Activated CD4-positive, alpha-beta T cell treated with anti-CD3 and anti-CD28 coated beads, Interleukin-2, amount 50 U/mL, for 4 hours (primary cell): ENCODE results near the gene C5orf34.
"Not testable (repeated sequence)": the region's sequence is repeated elsewhere in the genome, so short reads cannot be mapped to it uniquely, and the experiment has no call there.

Experiments
- DNase-seq, 2 experiments: peaks; one replicate each; pipeline ENCODE4 v3.0.0-alpha.2; 2020

The C5orf34 gene

DNA sequence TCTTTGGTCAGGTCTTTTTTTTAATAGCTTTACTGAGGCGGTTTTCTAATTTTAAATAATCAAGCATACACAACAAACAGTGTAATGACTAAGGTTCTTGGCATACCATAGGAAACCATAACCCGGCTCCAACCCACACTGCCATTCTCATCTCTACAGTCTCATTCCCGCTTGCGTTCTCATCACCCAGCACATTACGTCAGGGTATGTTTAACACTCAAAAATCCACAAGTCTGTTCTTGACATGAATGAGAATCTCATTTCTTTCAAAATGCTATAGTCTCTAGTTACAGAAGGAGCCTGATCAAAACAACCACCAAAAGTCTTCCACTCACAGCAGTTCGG, 505 bp downstream of the C5orf34 start:
- DNase-seq, result peak in 1 of 2 experiments; percentile 21

- no peak for DNase-seq
Measured at GRCh38 chr5:43514025-43514424, 923 bp downstream of the C5orf34 start.

DNA sequence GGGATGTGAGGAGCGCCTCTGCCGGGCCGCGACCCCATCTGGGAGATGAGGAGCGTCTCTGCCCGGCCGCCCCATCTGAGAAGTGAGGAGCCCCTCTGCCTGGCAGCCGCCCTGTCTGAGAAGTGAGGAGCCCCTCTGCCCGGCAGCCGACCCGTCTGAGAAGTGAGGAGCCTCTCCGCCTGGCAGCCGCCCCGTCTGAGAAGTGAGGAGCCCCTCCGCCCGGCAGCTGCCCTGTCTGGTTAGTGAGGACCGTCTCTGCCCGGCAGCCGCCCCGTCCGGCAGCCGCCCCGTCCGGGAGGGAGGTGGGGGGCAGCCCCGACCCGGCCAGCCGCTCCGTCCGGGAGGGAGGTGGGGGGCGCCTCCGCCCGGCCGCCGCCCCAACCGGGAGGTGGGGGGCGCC, 3.9 kb downstream of the C5orf34 start:
- DNase-seq, result not testable (repeated sequence)

GRCh38 chr5:43498581-43498980, 16.4 kb downstream of the C5orf34 start:
- no peak for DNase-seq

DNA sequence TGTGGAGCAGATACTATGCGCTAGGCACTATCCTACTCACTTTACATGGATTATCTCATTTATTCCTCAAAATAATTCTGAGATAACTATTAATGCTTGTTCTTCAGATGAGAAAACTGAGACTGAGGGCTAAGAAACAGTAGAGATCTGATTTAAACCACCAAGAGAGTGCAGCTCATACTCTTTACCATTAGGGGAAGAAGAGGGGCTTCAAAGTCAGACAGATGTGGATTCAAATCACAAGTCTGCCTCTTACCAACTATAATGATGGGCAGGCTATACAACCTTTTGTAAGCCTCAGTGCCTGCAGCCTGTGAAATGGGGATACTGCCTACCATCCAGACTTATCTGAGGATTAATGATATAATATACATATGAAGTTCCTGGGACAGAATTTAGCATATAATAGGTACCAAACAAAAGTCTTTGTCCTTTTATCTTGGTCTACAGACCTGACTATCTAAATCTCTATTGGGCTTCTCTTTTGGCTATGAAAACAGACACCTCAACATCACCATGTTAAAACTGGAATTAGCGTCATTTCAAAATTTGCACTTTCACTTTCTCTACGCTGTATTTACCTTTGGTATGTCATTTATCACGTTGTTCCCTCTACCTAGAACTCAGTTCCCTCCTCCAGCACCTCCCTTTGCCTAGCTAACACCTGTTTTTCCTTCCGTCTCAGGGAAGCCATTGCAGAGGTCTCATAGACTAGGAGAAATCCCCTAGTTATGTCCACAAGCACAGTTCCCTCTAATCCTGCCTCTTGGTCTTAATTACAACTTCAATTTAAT, 17.4 kb downstream of the C5orf34 start:
- no peak for DNase-seq

DNA sequence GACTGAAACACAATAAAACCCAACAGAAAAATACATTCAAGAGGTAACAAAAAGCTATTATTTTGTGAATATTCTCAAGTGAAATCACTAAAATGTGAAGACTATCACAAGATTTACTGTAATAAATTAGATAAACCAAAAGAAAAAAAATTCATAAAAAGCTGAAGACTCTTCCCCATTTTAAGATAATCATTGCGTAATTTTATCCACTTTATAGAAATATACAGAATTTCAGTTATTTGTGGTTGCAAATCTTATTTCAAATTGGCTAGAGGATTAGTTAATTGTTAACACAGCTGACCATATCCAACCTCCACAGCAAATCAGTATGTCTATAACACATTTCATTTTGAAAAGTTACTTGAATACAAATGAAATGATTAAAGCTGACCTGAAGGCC, 23.6 kb downstream of the C5orf34 start:
- no peak for DNase-seq

- no peak for DNase-seq
Measured at GRCh38 chr5:43486353-43486752, 28.6 kb downstream of the C5orf34 start.

DNA sequence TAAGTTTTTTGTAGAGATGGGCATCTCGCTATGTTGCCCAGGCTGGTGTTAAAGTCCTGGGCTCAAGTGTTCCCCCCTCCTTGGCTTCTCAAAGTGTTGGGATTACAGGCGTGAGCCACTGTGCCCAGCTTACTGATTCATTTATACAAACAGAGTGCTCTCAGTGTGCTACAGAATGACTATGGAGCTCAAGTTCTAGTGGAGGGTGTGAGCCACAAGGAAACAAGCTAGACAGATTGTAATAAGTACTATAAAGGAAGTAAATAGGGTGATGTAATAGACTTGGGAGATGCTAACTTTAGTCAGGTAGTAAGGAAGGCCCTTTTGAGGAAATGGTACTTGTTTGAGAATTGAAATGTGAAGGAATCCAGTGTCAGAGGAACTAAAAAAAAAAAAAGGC, 29.5 kb downstream of the C5orf34 start:
- no peak for DNase-seq

GRCh38 chr5:43484106-43484849, 30.7 kb downstream of the C5orf34 start:
- DNase-seq, result peak; percentile 81 to 82

- DNase-seq, result peak; percentile 75 to 80
Measured at GRCh38 chr5:43483298-43484105, 31.4 kb downstream of the C5orf34 start, which contains the start of gene TMEM267. Gene TMEM267, minus strand, starts transcription at chr5:43483865. Its CDS starts 29,896 bp downstream, at chr5:43453969.

- no peak for DNase-seq
Measured at GRCh38 chr5:43482490-43483297, 32.3 kb downstream of the C5orf34 start.

DNA sequence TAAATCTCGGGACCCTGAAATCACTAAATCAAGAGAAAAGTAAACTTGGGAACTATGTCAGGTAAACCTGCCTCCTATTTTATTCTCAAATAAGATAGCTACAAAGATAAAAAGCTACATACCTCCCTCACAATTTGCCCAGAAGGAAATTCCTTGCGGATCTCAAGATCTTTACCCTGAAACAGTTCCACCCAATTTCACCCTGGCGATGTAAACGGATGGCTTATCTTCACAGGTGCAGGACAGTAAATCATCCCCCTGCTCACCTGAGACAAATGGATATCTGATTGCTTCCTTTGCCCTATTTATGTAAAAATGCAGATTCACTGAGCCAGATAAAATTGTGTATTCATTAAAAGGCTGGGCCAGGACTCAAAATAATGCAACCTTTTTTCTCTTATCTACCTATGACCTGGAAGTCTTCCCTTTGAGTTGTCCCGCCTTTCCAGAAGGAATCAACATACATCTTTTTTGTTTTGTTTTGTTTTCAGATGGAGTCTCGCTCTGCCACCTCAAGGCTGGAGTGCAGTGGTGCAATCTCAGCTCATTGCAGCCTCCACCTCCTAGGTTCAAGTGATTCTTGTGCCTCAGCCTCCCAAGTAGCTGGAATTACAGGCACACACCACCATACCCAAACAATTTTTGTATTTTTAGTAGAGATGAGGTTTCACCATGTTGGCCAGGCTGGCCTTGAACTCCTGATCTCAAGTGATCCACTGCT, 45.1 kb downstream of the C5orf34 start:
- no peak for DNase-seq

DNA sequence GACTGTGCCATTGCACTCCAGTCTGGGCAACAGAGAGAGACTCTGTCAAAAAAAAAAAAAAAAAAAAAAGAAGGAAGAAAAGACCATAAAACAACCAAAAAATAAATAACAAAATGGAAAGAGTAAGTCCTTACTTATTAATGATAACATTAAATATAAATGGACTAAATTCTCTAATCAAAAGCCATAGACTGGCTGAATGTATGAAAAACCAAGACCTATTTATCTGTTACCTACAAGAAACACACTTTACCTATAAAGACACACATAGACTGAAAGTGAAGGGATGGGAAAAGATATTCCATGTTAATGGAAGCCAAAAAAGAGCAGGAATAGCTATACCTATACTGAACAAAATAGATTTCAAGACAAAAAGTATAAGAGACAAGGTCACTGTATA, 47.8 kb downstream of the C5orf34 start:
- DNase-seq, result no peak

DNA sequence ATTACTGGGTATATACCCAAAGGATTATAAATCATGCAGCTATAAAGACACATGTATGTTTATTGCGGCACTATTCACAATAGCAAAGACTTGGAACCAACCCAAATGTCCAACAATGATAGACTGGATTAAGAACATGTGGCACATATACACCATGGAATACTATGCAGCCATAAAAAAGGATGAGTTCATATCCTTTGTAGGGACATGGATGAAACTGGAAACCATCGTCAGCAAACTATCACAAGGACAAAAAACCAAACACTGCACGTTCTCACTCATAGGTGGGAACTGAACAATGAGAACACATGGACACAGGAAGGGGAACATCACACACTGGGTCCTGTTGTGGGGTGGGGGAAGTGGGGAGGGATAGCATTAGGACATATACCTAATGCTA, 49.5 kb downstream of the C5orf34 start:
- not testable (repeated sequence) for DNase-seq

DNA sequence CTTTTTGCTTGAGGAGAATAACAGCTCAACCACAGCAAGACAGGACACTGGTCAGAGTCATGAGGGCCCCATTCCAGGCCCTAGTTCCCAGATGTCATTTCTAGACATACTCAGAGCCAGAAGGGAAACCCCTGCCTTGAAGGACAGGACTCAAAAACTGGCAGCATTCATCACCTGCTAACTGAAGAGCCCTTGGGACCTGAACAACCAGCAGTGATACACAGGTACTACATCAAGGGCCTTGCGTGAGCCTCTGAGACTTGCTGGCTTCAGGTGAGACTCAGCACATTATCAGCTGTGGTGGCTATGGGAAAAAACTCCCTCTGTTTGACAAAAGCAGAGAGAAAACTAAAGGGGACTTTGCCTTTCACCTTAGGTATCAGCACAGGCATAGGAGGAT, 53.9 kb downstream of the C5orf34 start:
- DNase-seq, result no peak

DNA sequence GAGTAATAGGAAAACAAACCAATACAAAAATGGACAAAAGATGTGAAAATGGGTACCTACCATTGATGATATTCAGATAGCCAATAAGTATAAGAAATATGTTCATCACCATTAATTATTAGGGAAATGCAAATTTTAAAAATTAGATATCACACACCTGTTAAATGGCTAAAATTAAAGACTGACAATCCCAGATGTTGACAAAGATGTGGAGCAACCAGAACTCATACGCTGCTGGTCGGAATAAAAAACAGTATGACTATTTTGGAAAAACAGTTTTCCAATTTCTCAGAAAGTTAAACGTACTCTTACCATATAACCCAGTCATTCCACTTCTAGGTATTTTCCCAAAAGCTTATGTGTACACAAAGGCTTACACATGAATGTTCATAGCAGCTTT, 58.4 kb downstream of the C5orf34 start:
- DNase-seq, result no peak

GRCh38 chr5:43441575-43441974, 73.4 kb downstream of the C5orf34 start:
- not testable (repeated sequence) for DNase-seq

GRCh38 chr5:43437062-43437660, 77.8 kb downstream of the C5orf34 start:
- DNase-seq, result no peak
